Stomach (tissue), 9 donors: ENCODE data around the gene TMEM17. TPM values are rescaled to one million over a fixed set of nuclear protein-coding genes. Genes with fewer than 3 reads are reported as not detected.

ENCODE experiments used
- DNase-seq, 2 donors: peaks; one replicate each; pipeline versions ENCODE4 v3.0.0 to v3.0.0-alpha.2; 2013 to 2019
- H3K27ac ChIP-seq, 5 donors: fragments of 200-600 bp in 4 of 5; sonication (generic) in 4 of 5; one replicate each; pipeline ENCODE4 v1.5.1; 2013 to 2019; ENCODE audit warnings: mild to moderate bottlenecking in 1 of 5, moderate library complexity in 1 of 5
- H3K27me3 ChIP-seq, 3 donors: fragments of 200-600 bp; sonication (generic); one replicate each; pipeline ENCODE4 v1.5.1; 2017 to 2019; ENCODE audit warnings: mixed run types in 1 of 3
- H3K36me3 ChIP-seq, 4 donors: fragments of 200-600 bp; sonication (generic); 1 replicate in 3 of 4; 2 replicates in 1 of 4; pipeline ENCODE4 v1.5.1; 2016 to 2019
- H3K4me1 ChIP-seq, 4 donors: fragments of 200-600 bp; sonication (generic); one replicate each; pipeline ENCODE4 v1.5.1; 2016 to 2019
- H3K4me3 ChIP-seq, 4 donors: fragments of 200-600 bp; sonication (generic) in 3 of 4; one replicate each; pipeline ENCODE4 v1.5.1; 2016 to 2019; ENCODE audit warnings: mild to moderate bottlenecking in 1 of 4
- H3K9me3 ChIP-seq, 4 donors: fragments of 200-600 bp; sonication (generic); one replicate each; pipeline ENCODE4 v1.5.1; 2016 to 2019
- CTCF ChIP-seq, 7 experiments: fragments of 450-650 bp in 4 of 7; fragments of 200-600 bp in 3 of 7; sonication (generic) in 3 of 7; IDR thresholded peaks; one replicate each; pipeline ENCODE4 v1.5.1; 2016 to 2019; ENCODE audit warnings: antibody characterized with exemption in 7 of 7, control low read depth in 2 of 7, mild to moderate bottlenecking in 1 of 7
- EP300 ChIP-seq: sonication (generic); formaldehyde crosslinking; IDR thresholded peaks from one replicate; pipeline ENCODE4 v1.6.1; 2017; ENCODE audit warnings: antibody characterized with exemption
- POLR2A ChIP-seq, 4 donors: fragments of 450-650 bp; IDR thresholded peaks; one replicate each; pipeline ENCODE4 v1.6.1; 2016; ENCODE audit warnings: antibody characterized with exemption in 4 of 4, control low read depth in 2 of 4, mild to moderate bottlenecking in 1 of 4, moderate library complexity in 1 of 4
- POLR2AphosphoS5 ChIP-seq, 3 donors: sonication (generic); formaldehyde crosslinking; IDR thresholded peaks; one replicate each; pipeline ENCODE4 v1.6.1; 2016; ENCODE audit warnings: antibody characterized with exemption in 3 of 3
- WGBS, 5 donors: extraction: QIAGEN DNeasy Blood & Tissue Kit in 3 of 5; methylation state at CpG; one replicate each; pipeline versions ENCODE4 v1.1.5 to v1.1.7; 2013 to 2018; 5-methylcytosine and 5-hydroxymethylcytosine counted together
- intact Hi-C: fragments of 100-400 bp; cut with DNase I; formaldehyde crosslinking; loops from one replicate; pipeline ENCODE4 v1.15.1; 2023; ENCODE audit warnings: low total_unique reads
- polyA plus RNA-seq, 3 donors: library from polyadenylated mRNA; stranded (reverse); fragments of 200-250 nt; gene quantifications; one replicate each; pipeline ENCODE4 v1.2.3, GENCODE V29; 2013
- total RNA-seq, 5 donors: library from RNA; depleted of rRNA; stranded (reverse); fragments of >200 nt; gene quantifications; one replicate each; pipeline versions ENCODE4 v1.1.0 to v1.2.3, GENCODE V29; 2014 to 2016
- donor health status: healthy with polysubstance abuse.
- donor health status: Bipolar disorder and iron deficiency.
- donor health status: healthy.

The TMEM17 gene
- total and polyA plus RNA-seq, 8 donors = 0.87 to 2.2 (median 1.2) TPM; not detected in 3

- Histone ChIP-seq H3K36me3 (no peaks in the 10 kb centered on the region), H3K27me3 (no peaks in the 10 kb centered on the region), H3K4me1 (peaks cover 0 to 17% (median 9%) of the 10 kb centered on the region in 4 donors), H3K4me3 (no peak overlapping the region), H3K27ac (no peak overlapping the region), H3K9me3 (no peaks in the 10 kb centered on the region)
- TF ChIP-seq POLR2AphosphoS5 (IDR thresholded peaks at IDR 0.05) = no peak
- TF ChIP-seq POLR2A (IDR thresholded peaks at IDR 0.05) = no peak
- TF ChIP-seq EP300 = no peak
- no peak for TF ChIP-seq CTCF (IDR thresholded peaks at IDR 0.05)
- intact Hi-C loops = no loop called here
- no peak for DNase-seq
- 87 to 97% (median 94%) methylated on average over 3 to 6 of the region's 6 CpGs for WGBS, 5 donors
These were observed 39.3 kb upstream of the TMEM17 start for GRCh38 chr2:62545261-62545660.

DNA sequence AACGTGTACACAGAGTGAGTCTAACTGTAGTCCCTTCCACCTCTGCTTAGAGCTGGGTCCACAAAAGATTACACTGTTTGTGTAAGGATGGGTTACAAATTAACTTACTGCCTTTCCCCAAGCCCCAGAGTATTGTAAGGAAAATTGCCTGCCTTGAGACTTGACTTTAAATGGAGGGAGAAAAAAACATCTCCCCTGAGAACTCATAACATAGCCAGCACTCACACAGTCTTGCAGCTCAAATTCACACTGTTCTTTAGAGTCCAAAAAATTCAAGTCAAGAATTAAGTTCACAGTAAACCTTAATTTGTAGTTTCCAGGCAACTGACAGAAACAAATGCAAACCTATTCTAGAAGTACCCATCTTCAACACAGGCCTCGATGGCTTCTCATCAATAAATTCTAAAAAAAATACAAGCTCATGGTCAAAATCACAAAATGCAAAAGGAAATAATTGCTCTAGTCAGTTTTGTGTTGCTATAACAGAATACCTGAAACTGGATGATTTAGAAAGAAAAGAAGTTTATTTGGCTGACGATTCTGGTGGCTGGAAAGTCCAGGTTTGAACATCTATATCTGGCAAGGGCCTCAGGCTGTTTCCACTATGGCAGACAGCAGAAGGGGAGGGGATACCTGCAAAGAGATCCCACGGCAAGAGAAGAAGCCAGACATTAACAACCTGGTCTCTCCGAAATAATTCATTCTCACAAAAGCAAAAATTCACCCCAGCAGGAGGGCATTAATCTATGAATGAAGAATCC lies 34.6 kb upstream of the TMEM17 start:
- Histone ChIP-seq H3K27ac (peak overlapping the region in 1 of 5 donors; percentile 42), H3K36me3 (no peaks in the 10 kb centered on the region), H3K4me1 (peaks cover 3 to 34% (median 18%) of the 10 kb centered on the region in 4 donors), H3K4me3 (no peak overlapping the region), H3K9me3 (no peaks in the 10 kb centered on the region), H3K27me3 (no peaks in the 10 kb centered on the region)
- WGBS, 5 donors = 62 to 79% (median 69%) methylated on average over 5 of the region's 5 CpGs
- intact Hi-C loops = no loop called here
- peak in 1 of 2 donors; percentile 61 for DNase-seq
- TF ChIP-seq CTCF (IDR thresholded peaks at IDR 0.05) = no peak
- TF ChIP-seq EP300 = no peak
- peak in 1 of 3 donors; percentile 48 for TF ChIP-seq POLR2AphosphoS5 (IDR thresholded peaks at IDR 0.05)
- TF ChIP-seq POLR2A (IDR thresholded peaks at IDR 0.05) = no peak

GRCh38 chr2:62539606-62540407 lies 33.8 kb upstream of the TMEM17 start:
- no peak for TF ChIP-seq CTCF (IDR thresholded peaks at IDR 0.05)
- no peak for TF ChIP-seq POLR2AphosphoS5 (IDR thresholded peaks at IDR 0.05)
- no peak for TF ChIP-seq POLR2A (IDR thresholded peaks at IDR 0.05)
- TF ChIP-seq EP300 = no peak
- intact Hi-C loops = no loop called here
- H3K4me1 ChIP-seq = peaks cover 3 to 34% (median 18%) of the 10 kb centered on the region in 4 donors
- no peaks in the 10 kb centered on the region for H3K36me3 ChIP-seq
- no peaks in the 10 kb centered on the region for H3K27me3 ChIP-seq
- H3K4me3 ChIP-seq = no peak overlapping the region
- no peak for DNase-seq
- H3K9me3 ChIP-seq = no peaks in the 10 kb centered on the region
- peak overlapping the region in 2 of 5 donors; percentile 5 to 42 for H3K27ac ChIP-seq

- intact Hi-C loops = no loop called here
- Histone ChIP-seq H3K27ac (peak overlapping the region in 1 of 5 donors; percentile 10), H3K9me3 (peaks cover 0 to 1% (median 0%) of the 10 kb centered on the region in 4 donors), H3K4me3 (no peak overlapping the region), H3K27me3 (no peaks in the 10 kb centered on the region), H3K4me1 (peaks cover 3 to 34% (median 18%) of the 10 kb centered on the region in 4 donors), H3K36me3 (no peaks in the 10 kb centered on the region)
- TF ChIP-seq POLR2A (IDR thresholded peaks at IDR 0.05) = no peak
- TF ChIP-seq EP300 = no peak
- TF ChIP-seq CTCF (IDR thresholded peaks at IDR 0.05) = no peak
- TF ChIP-seq POLR2AphosphoS5 (IDR thresholded peaks at IDR 0.05) = no peak
- WGBS, 5 donors = 75 to 87% (median 78%) methylated on average over 1 of the region's 1 CpG
- DNase-seq = peak in 1 of 2 donors; percentile 23
These were observed 32.8 kb upstream of the TMEM17 start for GRCh38 chr2:62538756-62539155.
